Kidney (tissue), 14 donors: Measurements from ENCODE around the gene JARID2. TPM values are rescaled to one million over a fixed set of nuclear protein-coding genes. Genes with fewer than 3 reads are reported as not detected.
A peak's percentile ranks its signal among the peaks of the same experiment; 100 is the strongest.

Source experiments
- DNase-seq, 5 donors: peaks; one replicate each; pipeline ENCODE4 v3.0.0-alpha.2; 2013 to 2020
- FAIRE-seq: peaks from 2 replicates; lab custom pipeline; 2012; peaks lifted over from hg19 to GRCh38; lab: Jason Lieb, UNC
- H3K27ac ChIP-seq, 2 donors: one replicate each; pipeline ENCODE4 v1.7.0; 2013; ENCODE audit warnings: low read depth in 2 of 2, low read length in 2 of 2, inconsistent platforms in 1 of 2
- H3K27me3 ChIP-seq: one replicate; pipeline ENCODE4 v1.7.1; 2013; ENCODE audit warnings: low read length, inconsistent platforms; ENCODE audit not compliant: control insufficient read depth, insufficient read depth
- H3K36me3 ChIP-seq, 3 donors: one replicate each; pipeline versions ENCODE4 v1.7.0 to v1.7.1; 2013; ENCODE audit warnings: low read length in 3 of 3, control low read depth in 1 of 3, inconsistent platforms in 1 of 3; ENCODE audit not compliant: insufficient read depth in 3 of 3, control insufficient read depth in 2 of 3
- H3K4me1 ChIP-seq, 3 donors: one replicate each; pipeline versions ENCODE4 v1.7.0 to v1.7.1; 2013; ENCODE audit warnings: low read length in 3 of 3, inconsistent platforms in 1 of 3, low read depth in 1 of 3; ENCODE audit not compliant: control insufficient read depth in 2 of 3, insufficient read depth in 2 of 3
- H3K4me3 ChIP-seq, 3 donors: one replicate each; pipeline versions ENCODE4 v1.7.0 to v1.8.1; 2013; ENCODE audit warnings: low read length in 3 of 3, control low read depth in 1 of 3, inconsistent platforms in 1 of 3
- H3K9ac ChIP-seq, 3 donors: one replicate each; pipeline versions ENCODE4 v1.7.0 to v1.7.1; 2013; ENCODE audit warnings: low read length in 3 of 3, control low read depth in 1 of 3, inconsistent platforms in 1 of 3
- H3K9me3 ChIP-seq, 3 donors: one replicate each; pipeline versions ENCODE4 v1.7.0 to v1.7.1; 2013; ENCODE audit warnings: low read length in 3 of 3, control low read depth in 1 of 3, inconsistent platforms in 1 of 3; ENCODE audit not compliant: control insufficient read depth in 2 of 3, insufficient read depth in 1 of 3
- intact Hi-C: fragments of 100-400 bp; cut with DNase I; formaldehyde crosslinking; loops from one replicate; pipeline ENCODE4 v1.11.1; 2022
- polyA plus RNA-seq: library from polyadenylated mRNA; stranded (reverse); fragments of 350-450 nt; fragmentation: Illumina TruSeq; extraction: RNeasy Lipid Tissue Mini Kit (QIAGEN cat#74804); gene quantifications from one replicate; pipeline ENCODE4 v1.2.3, GENCODE V29; 2014; ENCODE audit warnings: low read depth, low replicate concordance; ENCODE audit not compliant: insufficient read depth
- total RNA-seq: library from RNA; stranded (reverse); fragmentation: NEBNext Ultra II Directional; extraction: Animal tissue kit (Norgen Biotek cat#: 25700); gene quantifications from one replicate; pipeline ENCODE4 v1.2.1, GENCODE V29; 2021
- TF ChIP-seq, protein P1 (sequence below): IDR thresholded peaks from 3 replicates; pipeline ENCODE4 v1.5.1; 2012; ENCODE audit warnings: mild to moderate bottlenecking, moderate library complexity, borderline replicate concordance; ENCODE audit not compliant: insufficient read depth; ENCODE audit errors: extremely low read depth
- donor health status: control.
- donor health status: control.
- donor health status: control.
- donor health status: control.
- donor health status: control.
- donor health status: DM: yes; HTN: yes; CAD: no.
- donor health status: Normal renal cell carcinoma (clear cell type).

JARID2 gene
- total and polyA plus RNA-seq, 2 donors from 2014 or later: 1.8 to 12.3 TPM

- peak in 2 of 5 donors; percentile 24 to 61 for DNase-seq
- FAIRE-seq: no peak
- Histone ChIP-seq H3K27ac (no peak overlapping the region), H3K9me3 (no peaks in the 10 kb centered on the region), H3K36me3 (peaks cover 0 to 14% (median 6%) of the 10 kb centered on the region in 3 donors), H3K9ac (no peak overlapping the region), H3K4me1 (peaks cover 0 to 5% (median 1%) of the 10 kb centered on the region in 3 donors), H3K4me3 (no peak overlapping the region), H3K27me3 (no peaks in the 10 kb centered on the region)
- intact Hi-C loops: no loop called here
- TF ChIP-seq, protein P1, sequence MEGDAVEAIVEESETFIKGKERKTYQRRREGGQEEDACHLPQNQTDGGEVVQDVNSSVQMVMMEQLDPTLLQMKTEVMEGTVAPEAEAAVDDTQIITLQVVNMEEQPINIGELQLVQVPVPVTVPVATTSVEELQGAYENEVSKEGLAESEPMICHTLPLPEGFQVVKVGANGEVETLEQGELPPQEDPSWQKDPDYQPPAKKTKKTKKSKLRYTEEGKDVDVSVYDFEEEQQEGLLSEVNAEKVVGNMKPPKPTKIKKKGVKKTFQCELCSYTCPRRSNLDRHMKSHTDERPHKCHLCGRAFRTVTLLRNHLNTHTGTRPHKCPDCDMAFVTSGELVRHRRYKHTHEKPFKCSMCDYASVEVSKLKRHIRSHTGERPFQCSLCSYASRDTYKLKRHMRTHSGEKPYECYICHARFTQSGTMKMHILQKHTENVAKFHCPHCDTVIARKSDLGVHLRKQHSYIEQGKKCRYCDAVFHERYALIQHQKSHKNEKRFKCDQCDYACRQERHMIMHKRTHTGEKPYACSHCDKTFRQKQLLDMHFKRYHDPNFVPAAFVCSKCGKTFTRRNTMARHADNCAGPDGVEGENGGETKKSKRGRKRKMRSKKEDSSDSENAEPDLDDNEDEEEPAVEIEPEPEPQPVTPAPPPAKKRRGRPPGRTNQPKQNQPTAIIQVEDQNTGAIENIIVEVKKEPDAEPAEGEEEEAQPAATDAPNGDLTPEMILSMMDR: no peak
Measured at GRCh38 chr6:15516923-15517560, 271.2 kb downstream of the JARID2 start.

DNA sequence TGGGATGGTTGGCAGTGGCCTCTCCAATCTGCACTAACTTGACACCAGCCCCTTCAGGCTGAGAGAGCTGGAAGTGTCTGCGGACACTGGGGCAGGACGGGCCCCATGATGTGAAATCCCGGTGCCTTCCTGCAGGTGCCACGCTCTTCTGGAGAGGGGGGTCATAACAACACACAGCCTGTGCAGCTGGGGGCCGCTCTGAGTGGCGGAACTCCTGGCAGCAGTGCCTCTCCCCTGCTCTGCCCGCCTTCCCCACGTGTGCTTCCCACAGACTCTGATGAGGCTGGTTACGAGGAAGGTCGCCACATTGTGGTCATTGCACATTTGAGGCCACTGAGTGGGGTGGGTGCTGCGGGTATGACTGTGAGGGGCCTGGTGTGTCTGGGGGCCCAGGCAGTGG is 271.7 kb downstream of the JARID2 start:
- intact Hi-C loops: no loop called here
- no peak for FAIRE-seq
- H3K4me1 ChIP-seq: peaks cover 0 to 7% (median 6%) of the 10 kb centered on the region in 3 donors
- no peak overlapping the region for H3K9ac ChIP-seq
- H3K27me3 ChIP-seq: no peaks in the 10 kb centered on the region
- DNase-seq: peak in 2 of 5 donors; percentile 19 to 62
- H3K36me3 ChIP-seq: peaks cover 0 to 14% (median 6%) of the 10 kb centered on the region in 3 donors
- no peak overlapping the region for H3K27ac ChIP-seq
- H3K9me3 ChIP-seq: no peaks in the 10 kb centered on the region
- TF ChIP-seq, protein P1: no peak
- no peak overlapping the region for H3K4me3 ChIP-seq

GRCh38 chr6:15518057-15518456 is 272.2 kb downstream of the JARID2 start:
- Histone ChIP-seq H3K9me3 (no peaks in the 10 kb centered on the region), H3K4me1 (peaks cover 0 to 11% (median 6%) of the 10 kb centered on the region in 3 donors), H3K4me3 (no peak overlapping the region), H3K27ac (no peak overlapping the region), H3K9ac (no peak overlapping the region), H3K36me3 (peaks cover 0 to 18% (median 6%) of the 10 kb centered on the region in 3 donors), H3K27me3 (no peaks in the 10 kb centered on the region)
- TF ChIP-seq, protein P1: no peak
- intact Hi-C loops: no loop called here
- FAIRE-seq (no peak), DNase-seq (peak in 2 of 5 donors; percentile 27 to 61)
